ENCODE data around the gene TMEM151A.
A peak's percentile ranks its signal among the peaks of the same experiment; 100 is the strongest.
"Not testable (repeated sequence)": the region's sequence is repeated elsewhere in the genome, so short reads cannot be mapped to it uniquely, and the experiment has no call there.

TMEM151A gene

GRCh38 chr11:66267379-66268243, 24.1 kb upstream of the TMEM151A start:
- peak; percentile 85 for DNase-seq

DNA sequence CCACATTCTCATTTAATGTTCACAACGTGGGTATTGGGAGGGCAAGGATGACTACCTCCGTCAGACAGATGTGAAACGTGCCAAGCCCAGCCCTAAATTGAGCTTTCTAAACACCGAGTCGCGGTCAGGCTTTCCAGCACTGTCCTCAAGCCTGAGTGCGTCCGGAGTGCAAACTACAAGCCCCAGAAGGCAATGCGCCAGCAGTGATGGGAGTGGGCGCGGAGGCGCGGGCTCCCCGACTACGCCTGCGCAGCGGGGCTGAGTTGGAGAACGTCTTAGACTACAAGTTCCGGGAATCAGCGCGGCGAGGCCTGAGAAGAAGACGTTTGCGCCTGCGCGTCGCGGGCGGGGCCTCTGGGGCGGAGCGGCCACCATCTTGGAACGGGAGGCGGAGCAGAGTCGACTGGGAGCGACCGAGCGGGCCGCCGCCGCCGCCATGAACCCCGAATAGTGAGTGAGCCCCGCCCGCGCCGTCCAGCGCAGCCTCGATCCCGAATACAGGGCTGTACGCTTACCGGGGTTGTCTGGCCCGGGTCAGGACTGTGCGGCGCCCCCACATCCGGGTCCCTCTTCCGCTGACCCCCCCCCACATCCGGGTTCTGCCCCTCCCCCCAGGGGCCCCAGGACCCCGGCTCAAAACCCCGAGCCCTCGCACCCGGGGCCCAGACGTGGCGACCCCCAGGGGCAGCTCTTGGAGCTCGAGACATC, 23.3 kb upstream of the TMEM151A start, which contains the start of gene RAB1B:
RAB1B (plus strand) TSS at position 396 of the 708 bp plus-strand sequence; CDS start at position 437, 41 bp downstream.
- peak; percentile 100 for DNase-seq

- no peak for DNase-seq
Measured at GRCh38 chr11:66268952-66269905, 22.5 kb upstream of the TMEM151A start.

GRCh38 chr11:66271816-66272215, 19.9 kb upstream of the TMEM151A start:
- DNase-seq, result no peak

DNA sequence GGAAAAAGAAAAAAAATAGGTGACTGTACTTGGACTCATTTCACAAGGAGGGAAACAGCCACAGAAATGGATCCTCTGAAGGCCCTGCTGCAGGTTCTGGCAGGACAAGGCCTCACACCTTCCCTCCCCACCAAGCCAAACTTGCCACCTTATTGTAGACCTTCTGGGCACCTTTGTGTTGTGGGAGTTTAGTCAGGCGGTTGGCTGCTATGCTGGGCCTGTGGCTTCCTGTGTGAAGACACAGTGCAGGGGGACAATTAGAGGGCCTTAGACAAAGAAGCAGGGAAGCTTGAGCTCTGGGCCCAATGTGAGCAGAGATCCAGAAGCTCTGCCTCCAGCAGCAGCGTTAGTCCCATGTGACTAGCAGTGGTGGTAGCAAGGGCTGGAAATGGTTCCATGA, 19.1 kb upstream of the TMEM151A start:
- no peak for DNase-seq

DNA sequence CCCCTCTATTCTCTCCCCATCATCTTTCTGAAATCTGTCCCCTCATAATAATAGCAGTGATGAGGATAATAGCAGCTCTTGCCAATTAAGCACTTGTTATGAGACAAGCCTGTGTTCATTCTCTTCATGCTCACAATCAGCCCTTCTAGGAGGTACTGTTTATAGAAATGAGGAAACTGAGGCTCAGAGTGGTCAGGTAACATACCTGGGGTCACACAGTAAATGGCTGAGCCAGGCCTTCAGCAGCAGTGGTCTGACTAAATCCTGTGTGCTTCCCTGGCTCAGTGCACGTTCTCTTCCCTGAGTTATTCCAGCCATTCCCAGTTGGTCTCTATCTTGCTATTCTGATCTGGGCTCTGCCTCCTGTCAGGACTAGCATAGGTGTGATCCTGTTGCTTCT, 17.5 kb upstream of the TMEM151A start:
- no peak for DNase-seq

DNA sequence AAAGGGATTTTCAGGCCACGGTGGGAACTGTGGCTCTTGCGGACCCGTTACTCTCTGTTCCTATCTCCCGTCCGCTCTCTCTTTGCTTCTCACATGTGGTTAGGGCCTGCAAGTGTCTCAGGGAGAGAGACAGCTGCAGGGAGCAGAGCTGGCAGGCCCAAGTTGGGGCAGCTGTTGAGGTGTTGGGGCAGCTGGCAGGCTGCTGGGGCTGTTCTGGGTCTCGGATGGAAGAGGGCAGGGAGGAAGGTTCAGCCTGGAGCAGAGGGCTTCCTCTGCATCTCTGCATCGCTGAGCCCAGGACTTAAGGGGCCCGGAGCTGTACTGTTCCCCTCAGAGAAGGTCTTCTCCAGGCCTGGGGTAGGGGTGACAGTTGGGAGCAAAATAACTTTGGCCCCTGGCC, 16.3 kb upstream of the TMEM151A start:
- no peak for DNase-seq

DNA sequence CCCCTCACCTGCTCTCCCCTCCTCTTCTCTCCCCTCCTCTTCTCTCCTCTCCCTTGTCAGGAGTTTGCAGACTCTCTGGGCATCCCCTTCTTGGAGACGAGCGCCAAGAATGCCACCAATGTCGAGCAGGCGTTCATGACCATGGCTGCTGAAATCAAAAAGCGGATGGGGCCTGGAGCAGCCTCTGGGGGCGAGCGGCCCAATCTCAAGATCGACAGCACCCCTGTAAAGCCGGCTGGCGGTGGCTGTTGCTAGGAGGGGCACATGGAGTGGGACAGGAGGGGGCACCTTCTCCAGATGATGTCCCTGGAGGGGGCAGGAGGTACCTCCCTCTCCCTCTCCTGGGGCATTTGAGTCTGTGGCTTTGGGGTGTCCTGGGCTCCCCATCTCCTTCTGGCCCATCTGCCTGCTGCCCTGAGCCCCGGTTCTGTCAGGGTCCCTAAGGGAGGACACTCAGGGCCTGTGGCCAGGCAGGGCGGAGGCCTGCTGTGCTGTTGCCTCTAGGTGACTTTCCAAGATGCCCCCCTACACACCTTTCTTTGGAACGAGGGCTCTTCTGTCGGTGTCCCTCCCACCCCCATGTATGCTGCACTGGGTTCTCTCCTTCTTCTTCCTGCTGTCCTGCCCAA, 15.6 kb upstream of the TMEM151A start:
- no peak for DNase-seq

DNA sequence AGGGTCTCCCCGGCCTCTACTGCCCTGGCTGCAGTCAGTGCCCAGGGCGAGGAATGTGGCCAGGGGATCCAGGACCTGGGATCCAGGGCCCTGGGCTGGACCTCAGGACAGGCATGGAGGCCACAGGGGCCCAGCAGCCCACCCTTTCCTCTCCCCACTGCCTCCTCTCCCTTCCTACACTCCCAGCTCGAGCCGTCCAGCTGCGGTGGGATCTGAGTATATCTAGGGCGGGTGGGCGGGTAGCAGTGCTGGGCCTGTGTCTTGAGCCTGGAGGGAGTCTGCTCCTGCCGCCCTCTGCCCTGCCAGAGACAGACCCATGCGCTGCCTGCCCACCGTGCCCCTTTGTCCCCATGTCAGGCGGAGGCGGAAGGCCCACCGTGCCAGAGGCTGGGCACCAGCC, 15.1 kb upstream of the TMEM151A start:
- not testable (repeated sequence) for DNase-seq

DNA sequence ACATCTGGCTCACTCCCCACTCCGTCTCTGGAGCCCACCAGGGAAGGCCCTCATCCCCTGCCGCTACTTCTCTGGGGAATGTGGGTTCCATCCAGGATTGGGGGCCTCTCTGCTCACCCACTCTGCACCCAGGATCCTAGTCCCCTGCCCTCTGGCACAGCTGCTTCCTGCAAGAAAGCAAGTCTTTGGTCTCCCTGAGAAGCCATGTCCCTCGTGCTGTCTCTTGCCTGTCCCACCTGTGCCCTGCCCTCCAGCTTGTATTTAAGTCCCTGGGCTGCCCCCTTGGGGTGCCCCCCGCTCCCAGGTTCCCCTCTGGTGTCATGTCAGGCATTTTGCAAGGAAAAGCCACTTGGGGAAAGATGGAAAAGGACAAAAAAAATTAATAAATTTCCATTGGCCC, 14.6 kb upstream of the TMEM151A start:
- DNase-seq, result not testable (repeated sequence)

- peak; percentile 34 for DNase-seq
Measured at GRCh38 chr11:66277471-66278362, 14.0 kb upstream of the TMEM151A start, which contains the start of gene CNIH2. Gene CNIH2, plus strand, starts transcription at chr11:66278175. Its CDS starts 282 bp downstream, at chr11:66278457.

- no peak for DNase-seq
Measured at GRCh38 chr11:66278363-66279091, 13.2 kb upstream of the TMEM151A start.

- DNase-seq, result no peak
Measured at GRCh38 chr11:66279092-66279734, 12.5 kb upstream of the TMEM151A start.

GRCh38 chr11:66280428-66280827, 11.3 kb upstream of the TMEM151A start:
- no peak for DNase-seq

DNA sequence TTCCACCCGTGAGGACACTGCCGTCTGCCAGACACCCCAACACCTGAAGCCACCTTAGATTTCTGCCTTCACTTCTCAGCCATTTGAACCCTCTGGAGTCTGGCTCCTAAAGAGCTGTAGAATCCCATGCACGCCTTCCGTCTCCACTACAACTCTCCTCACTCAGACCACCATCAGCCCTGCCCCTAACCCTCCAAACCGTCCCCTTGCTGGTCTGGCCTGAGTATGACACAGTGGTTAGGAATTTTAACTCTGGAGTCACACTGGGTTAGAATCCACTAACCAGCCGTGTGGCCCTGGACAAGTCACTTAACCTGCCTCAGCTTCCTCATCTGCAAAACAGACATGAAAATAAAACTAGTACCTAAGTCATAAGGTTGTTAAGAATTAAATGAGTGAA, 10.7 kb upstream of the TMEM151A start:
- DNase-seq, result no peak

GRCh38 chr11:66281776-66282467, 9.8 kb upstream of the TMEM151A start:
- DNase-seq, result no peak

GRCh38 chr11:66282468-66283455, 8.9 kb upstream of the TMEM151A start:
- DNase-seq, result peak; percentile 98
